WI38 (cell line): ENCODE measurements around the gene TGFBR3.

Experiments used
- H3K4me3 ChIP-seq: 2 replicates; pipeline ENCODE4 v1.5.1; 2011; ENCODE audit warnings: low read depth, mild to moderate bottlenecking, control low read depth, low read length
- TF ChIP-seq, protein P1 (sequence below): IDR thresholded peaks from 2 replicates; pipeline ENCODE4 v1.5.1; 2012; ENCODE audit warnings: low read depth, mild to moderate bottlenecking, control low read depth, low read length

The TGFBR3 gene

GRCh38 chr1:91747666-91748065 is 138.3 kb downstream of the TGFBR3 start:
- H3K4me3 ChIP-seq = no peak overlapping the region
- TF ChIP-seq, protein P1, sequence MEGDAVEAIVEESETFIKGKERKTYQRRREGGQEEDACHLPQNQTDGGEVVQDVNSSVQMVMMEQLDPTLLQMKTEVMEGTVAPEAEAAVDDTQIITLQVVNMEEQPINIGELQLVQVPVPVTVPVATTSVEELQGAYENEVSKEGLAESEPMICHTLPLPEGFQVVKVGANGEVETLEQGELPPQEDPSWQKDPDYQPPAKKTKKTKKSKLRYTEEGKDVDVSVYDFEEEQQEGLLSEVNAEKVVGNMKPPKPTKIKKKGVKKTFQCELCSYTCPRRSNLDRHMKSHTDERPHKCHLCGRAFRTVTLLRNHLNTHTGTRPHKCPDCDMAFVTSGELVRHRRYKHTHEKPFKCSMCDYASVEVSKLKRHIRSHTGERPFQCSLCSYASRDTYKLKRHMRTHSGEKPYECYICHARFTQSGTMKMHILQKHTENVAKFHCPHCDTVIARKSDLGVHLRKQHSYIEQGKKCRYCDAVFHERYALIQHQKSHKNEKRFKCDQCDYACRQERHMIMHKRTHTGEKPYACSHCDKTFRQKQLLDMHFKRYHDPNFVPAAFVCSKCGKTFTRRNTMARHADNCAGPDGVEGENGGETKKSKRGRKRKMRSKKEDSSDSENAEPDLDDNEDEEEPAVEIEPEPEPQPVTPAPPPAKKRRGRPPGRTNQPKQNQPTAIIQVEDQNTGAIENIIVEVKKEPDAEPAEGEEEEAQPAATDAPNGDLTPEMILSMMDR = no peak

- TF ChIP-seq, protein P1 = no peak
- H3K4me3 ChIP-seq = no peak overlapping the region
Measured at GRCh38 chr1:91746728-91747338, 139.1 kb downstream of the TGFBR3 start.

- TF ChIP-seq, protein P1 = no peak
Measured at GRCh38 chr1:91745640-91746373, 140.1 kb downstream of the TGFBR3 start.

GRCh38 chr1:91744953-91745639 is 140.9 kb downstream of the TGFBR3 start:
- TF ChIP-seq, protein P1 = no peak
- no peak overlapping the region for H3K4me3 ChIP-seq

More at GRCh38 chr1:91745640-91746373, 140.1 kb downstream of the TGFBR3 start:
- no peak overlapping the region for H3K4me3 ChIP-seq

DNA sequence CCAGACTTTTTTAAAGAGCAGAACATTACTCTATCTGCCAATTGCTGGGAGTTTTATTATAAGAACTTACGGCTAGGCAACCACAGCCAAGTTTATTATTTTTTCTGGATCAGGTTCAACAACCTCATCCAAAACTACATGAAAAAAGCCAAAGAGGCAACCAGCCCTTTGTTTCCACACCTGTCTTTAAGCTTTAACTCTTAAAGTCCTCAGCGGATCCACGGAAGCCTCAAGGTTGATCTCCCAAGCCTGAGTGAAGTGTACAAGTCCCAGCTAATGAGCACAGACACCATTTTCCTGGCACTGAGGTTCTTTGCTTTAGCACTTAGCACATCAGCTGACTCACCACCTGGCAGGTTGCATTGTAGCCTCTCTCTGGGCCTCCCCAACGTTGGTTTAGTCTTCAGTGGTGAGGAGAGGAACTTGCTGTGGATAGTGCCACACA is 143.1 kb downstream of the TGFBR3 start:
- H3K4me3 ChIP-seq = no peak overlapping the region
- TF ChIP-seq, protein P1 = no peak

GRCh38 chr1:91741906-91742305 is 144.0 kb downstream of the TGFBR3 start:
- TF ChIP-seq, protein P1 = no peak
- H3K4me3 ChIP-seq = no peak overlapping the region

DNA sequence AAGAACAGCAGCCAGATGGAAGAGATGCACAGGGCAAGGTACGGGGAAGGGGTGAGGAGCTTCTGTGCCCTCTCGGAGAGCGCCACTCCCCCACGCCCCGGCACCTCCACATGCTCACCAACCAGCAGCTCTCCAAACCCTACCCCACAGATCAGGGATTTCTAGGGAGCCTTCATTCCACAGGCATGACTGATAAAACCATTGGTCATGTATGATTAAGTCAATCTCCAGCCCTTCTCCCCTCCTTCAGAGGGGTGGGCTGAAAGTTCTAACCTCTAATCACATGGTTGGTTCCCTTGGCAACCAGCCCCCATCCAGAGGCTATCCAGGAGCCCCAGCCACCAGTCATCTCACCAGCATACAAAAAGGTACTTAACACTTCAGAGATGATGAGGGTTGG is 144.7 kb downstream of the TGFBR3 start:
- TF ChIP-seq, protein P1 = no peak
- no peak overlapping the region for H3K4me3 ChIP-seq
